GM19463 (cell line): ENCODE data around the gene SELENBP1.
A peak's percentile ranks its signal among the peaks of the same experiment; 100 is the strongest.

Experiments
- ATAC-seq: cut with Tn5 transposase; IDR thresholded peaks from one replicate; pipeline ENCODE4 v1.9.1; 2021; ENCODE audit warnings: mild to moderate bottlenecking, moderate library complexity; ENCODE audit not compliant: unreplicated experiment

The SELENBP1 gene

DNA sequence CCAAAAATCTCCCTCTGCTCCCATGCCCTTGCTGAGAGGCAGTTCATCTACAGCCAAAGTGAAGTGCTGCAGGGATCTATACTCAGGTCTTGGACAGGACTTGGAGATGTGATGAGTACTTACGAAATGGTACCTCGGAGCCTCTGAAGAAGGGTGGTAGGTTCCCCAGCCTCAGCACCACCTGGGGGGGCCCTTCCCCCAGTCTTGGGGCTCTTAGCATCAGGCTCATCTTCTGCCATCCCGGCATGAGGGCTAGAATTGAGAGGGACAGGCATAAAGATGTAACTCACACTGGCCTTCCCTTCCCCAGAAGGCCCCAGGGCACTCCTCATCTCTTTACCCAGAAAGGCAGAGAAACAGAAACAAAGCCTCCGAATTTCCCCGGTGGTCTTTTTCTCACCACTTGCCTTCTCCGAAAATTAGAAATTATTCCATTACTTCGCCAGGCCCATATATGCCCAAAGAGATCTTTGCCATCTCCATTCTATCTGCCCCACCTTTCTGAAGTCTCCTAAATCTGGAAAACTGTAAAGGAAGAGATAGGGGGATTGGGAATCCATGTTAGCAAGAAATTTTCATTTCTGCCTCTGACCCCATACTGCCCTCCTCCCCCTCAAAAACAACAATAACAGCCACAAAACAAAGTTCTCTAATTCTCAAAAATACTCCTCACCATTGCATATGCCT is 26.3 kb downstream of the SELENBP1 start:
- ATAC-seq: no peak

DNA sequence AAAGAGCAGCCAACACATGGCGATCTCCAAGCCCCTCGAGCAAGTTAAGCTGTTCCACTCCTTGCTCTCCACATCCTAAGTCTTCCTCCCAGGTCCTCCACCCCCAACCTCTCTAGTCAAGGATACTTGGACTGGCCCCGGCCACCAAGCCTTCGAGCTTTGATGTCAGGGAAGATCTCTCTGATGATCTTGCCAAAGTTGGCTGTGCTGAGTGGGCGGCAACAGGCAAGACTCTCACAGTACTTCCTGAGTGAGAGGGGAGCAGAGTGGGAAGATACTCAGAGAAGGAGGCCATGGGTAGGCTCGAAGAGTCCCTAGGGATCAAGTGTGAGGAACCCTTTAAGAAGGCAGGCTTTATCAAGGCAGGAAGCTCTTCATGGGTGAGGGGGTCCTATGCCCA is 28.2 kb downstream of the SELENBP1 start:
- ATAC-seq: no peak

DNA sequence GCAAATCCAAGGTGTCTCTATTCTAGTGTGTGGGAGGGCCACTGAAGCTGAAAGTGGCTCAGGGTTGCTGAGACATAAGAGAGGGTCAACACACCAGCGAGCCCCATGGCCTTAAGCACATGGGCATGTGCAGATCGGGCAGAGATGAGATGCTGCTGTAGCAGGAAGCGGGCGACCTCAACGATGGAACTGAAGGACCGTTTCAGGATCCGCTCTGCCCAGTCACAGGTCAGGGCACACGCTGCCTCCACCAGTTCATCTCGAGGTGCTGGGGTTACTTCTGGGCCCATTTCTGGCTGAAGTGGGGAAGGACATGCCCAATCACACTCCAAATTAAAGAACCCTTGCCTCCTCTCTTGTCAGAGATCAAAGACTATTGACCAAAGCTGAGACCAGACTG is 28.9 kb downstream of the SELENBP1 start:
- no peak for ATAC-seq

DNA sequence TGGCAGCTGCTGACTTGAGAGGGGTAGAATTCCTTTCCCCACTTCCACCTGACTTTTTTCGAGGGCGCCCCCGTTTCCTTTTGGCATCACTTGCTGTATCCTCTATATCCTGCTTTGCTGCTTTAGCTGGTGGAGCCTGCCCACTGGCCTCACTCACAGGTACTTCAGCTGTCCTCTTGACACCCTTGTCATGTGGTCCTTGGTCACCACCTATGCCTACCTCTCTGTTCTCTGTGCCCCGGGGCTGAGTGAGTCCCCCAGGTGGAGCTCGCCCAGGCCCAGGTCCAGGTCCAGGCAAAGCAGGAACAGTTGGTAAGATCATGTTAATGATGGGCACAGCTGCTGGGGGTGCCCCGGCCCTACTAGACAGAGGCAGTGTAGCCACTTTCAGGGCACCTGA is 29.9 kb downstream of the SELENBP1 start:
- no peak for ATAC-seq

DNA sequence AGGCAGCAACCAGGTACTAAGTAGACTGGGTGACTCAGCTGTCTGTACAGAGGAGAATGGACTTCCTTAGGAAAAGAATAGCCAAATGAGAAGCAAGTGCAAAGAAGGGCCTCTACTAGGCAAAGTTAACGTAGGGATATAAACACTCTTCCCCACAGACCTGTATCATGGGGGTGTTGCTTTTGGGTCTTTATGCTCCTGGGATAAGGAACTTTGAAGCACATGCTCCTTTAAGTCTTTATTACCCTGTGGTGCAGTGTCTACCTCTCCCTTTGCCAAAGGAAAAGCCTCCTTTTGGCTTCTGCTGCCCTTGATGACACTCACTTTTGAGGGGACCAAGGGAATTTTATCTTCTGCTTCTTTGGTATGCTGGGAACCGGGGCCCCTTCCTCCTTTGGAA is 30.5 kb downstream of the SELENBP1 start:
- no peak for ATAC-seq

GRCh38 chr1:151340870-151341754 is 31.4 kb downstream of the SELENBP1 start:
- ATAC-seq: no peak

GRCh38 chr1:151336556-151336955 is 35.9 kb downstream of the SELENBP1 start:
- no peak for ATAC-seq

GRCh38 chr1:151334822-151335221 is 37.7 kb downstream of the SELENBP1 start:
- ATAC-seq: no peak

GRCh38 chr1:151327903-151328674 is 44.4 kb downstream of the SELENBP1 start:
- peak; percentile 7 for ATAC-seq

DNA sequence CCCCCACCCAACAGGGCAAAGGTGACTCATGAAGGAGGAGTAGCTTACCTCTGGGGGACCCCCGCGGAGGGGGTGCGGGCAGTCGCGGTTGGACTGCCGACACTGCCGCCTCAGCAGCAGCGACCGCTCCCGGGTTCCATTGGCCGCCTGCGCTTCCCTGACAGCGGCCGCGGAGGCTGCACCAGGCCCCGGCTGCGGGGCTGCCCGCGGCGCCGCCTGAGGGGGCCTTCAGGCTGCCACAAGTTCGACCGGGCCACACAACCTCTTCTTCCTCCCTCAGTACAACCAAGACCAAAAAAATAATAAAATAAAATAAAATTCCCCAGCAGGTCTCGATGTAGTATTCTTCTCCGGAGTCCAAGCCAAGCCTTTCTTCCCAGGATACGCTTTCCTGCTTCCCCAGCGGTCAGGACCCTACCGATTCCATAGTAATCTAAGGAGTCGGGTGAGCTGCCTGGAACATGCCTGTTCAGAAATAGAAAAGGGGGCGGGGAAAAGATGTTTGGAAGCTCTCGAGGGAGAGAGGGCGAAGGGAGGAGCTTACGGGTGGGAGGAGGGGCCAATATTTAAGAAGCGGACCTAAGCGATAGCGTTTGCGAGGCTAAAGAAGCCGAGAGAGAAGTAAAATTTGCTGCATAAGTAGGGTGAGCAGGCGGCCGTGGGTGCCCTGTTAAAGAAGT is 45.1 kb downstream of the SELENBP1 start, which contains the start of gene PI4KB:
PI4KB (minus strand) TSS at position 194 of the 680 bp plus-strand sequence. CDS start 10,935 bp downstream, outside the sequence.
- peak; percentile 79 for ATAC-seq

- peak; percentile 63 for ATAC-seq
These were observed 45.8 kb downstream of the SELENBP1 start for GRCh38 chr1:151326619-151327222.

GRCh38 chr1:151325646-151326429 is 46.7 kb downstream of the SELENBP1 start:
- ATAC-seq: no peak

DNA sequence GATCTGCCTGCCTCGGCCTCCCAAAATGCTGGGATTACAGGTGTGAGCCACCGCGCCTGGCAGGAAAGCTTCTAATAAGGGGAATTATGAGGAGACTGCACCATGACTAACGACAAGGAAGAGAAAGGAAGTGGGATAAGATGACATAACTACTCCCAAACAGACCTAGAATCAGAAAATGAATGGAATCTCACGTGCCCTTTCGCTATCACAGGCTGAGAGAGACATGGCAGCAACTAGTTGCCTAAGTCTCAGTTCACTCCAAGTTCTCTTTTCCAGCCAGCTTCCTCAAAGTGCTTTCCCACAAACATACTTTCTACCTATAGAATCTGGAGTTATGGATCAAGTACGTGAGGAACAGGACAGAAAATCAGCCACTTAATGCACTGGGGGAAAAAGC is 47.3 kb downstream of the SELENBP1 start:
- ATAC-seq: no peak

DNA sequence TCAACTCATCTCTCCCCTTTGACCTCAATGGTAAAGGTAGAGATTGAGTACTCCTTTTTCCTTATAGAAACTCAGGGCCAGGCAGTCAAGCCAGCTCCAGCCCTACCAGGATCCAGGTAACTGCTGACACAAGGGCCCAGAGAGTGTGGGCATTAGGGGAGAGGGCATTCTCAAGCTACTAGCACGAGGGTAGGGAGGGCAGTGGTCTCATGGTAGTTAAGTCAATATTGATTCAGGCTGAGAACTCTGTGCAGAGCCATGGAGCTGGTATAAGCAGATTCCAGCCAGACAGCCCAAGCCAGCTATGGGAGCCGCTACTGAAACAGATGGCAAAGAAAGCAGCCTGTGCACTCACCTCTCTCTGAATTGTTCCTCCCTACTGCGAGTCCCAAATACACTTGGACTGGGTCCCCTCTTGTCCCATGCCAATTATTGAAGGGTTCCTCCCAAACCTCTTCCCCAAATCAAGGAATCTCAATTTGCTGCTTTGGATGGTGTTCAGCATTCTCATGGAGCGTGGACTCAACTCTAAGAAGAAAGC is 48.0 kb downstream of the SELENBP1 start:
- ATAC-seq: no peak

GRCh38 chr1:151318975-151319374 is 53.5 kb downstream of the SELENBP1 start:
- ATAC-seq: no peak

GRCh38 chr1:151315565-151316235 is 56.8 kb downstream of the SELENBP1 start:
- ATAC-seq: no peak
